HG03025 (cell line): ENCODE measurements around the gene FAM20B.
A peak's percentile ranks its signal among the peaks of the same experiment; 100 is the strongest.

Experiments used
- ATAC-seq: cut with Tn5 transposase; IDR thresholded peaks from one replicate; pipeline ENCODE4 v1.9.1; 2021; ENCODE audit warnings: mild to moderate bottlenecking, moderate library complexity; ENCODE audit not compliant: unreplicated experiment, low FRiP score

Gene FAM20B

DNA sequence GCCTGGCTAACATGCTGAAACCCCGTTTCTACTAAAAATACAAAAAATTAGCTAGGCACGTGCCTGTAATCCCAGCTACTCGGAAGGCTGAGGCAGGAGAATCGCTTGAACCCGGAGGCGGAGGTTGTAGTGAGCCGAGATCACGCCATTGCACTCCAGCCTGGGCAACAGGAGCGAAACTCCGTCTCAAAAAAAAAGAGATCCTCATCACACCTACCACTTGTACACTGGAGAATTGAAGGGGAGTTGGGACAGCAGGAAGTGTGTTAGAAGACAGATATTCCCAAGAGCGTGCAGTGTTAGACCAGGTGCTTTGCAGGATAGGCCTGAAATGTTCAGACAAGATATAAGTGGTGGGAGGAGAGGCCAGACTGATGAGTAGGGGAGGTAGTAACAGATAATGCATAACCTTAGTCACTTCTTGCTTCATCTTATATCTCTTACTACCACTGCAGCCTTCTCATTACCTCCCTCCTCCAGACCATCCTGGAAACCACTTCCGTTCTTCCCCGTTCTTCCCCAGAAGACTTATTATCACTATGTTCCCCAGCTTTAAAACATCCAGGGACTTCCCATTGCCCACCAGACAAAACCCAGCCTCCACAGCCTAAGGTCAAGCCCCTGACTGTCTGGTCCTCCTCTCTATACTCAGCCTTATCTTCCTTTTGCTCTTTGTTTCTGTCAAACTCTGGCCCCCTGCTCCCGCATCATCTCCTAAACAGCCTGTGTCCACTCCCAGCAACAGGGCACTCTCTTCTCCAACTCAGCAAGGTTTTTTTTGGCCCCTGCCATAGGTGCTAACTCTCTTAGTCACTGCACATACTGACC is 21.3 kb downstream of the FAM20B start:
- no peak for ATAC-seq

DNA sequence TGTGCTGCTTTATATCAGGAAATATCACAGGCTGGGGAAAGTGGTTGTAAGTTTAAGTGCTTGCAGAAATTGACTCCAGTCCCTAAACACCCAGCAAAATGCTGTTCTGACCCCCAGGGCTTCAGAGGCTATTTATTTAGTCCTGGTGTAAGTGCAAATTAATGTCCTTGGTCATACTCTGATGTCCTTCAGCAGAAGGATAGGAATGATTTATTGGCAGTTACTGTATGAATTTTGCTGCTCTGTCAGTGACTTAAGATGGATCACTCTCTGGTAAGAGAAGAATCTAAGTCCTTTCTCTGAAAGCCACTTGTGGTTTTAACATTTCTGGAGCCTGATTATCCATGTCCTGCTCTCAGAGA is 21.9 kb downstream of the FAM20B start:
- no peak for ATAC-seq

DNA sequence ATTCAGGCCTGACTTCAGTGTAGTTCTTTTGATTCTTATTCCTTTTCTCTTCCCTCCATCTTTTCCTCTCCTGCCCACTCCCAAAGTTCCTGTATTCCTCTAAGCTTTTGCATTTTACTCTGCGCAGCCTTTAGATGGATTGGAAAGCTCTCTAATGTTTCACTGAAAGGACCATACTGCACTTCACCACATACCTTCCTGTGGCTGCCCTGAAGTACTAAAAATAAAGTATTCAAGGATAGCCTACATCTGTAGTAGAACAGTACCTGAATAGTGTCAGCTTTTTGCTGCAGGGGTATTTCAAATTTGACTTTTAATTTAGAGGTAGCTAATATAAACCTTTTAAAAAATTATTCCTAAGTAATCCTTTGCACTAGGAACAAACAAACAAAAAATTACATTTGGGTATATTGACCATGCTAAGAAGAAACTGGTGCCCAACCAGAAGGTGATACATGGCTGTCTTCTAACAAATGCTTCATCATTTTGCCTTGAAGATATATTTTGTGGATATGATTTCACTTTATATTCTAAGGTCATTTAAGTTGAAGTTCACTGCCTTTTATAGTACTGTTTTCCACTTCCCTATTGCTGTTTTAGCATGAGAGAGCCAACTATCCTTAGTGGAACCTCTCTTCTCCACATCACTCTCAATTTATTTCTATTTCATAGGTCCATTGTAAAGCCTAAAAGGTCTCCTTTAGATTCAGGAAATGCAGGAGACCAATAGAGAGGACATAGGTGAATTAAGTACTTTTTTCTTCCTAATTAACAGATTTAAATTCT is 22.8 kb downstream of the FAM20B start:
- no peak for ATAC-seq

DNA sequence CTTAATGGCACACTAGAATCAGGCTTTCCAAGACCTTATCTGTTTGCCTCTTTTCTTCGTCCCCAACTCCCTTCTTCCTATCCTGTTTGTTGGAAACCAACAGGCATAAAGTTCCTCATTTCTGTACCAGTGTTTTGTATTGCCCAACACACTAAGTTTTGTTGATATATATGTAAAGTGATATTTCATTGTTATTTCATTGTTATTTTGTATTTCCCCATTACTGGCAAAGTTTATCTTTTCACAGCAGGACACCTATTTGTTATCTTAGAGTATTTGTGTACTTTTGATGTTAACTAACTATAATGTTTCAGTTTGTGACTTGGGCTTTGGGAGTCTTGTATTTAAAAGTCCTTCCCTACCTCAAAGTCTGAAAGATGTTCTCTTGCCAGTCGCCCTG is 27.1 kb downstream of the FAM20B start:
- no peak for ATAC-seq

DNA sequence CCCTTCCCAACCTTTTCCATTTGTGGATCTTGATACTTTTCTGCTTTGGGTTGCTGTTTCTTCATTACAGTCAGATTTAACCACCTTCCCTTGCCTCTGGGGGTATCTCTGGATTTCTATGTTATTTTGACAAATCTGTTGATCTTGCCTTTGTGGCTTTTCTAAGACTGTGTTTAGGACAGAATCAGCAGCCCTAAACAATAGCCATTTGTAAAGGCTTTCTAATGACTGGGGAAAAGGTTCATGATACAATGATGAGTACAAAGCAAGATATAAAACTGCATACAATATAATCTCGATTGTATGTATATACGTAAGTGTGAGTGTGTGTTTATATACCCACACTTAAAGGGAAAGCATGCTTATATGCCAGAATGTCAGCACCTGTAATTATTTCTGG is 27.8 kb downstream of the FAM20B start:
- no peak for ATAC-seq

DNA sequence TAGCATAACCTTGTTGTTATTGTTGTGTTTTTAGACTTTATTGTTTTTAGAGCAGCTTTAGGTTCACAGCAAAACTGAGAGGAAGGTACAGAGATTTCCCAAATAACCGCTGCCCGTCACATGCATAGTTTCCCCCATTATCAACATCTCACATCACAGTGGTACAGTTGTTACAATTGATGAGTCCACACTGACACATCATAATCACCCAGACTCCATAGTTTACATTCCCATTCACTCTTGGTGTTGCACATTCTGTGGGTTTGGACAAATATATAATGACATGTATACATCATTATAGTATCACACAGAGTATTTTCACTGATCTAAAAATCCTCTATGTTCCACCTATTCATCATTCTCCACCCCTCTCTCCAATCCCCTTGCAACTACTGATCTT is 30.2 kb downstream of the FAM20B start:
- ATAC-seq, result no peak

DNA sequence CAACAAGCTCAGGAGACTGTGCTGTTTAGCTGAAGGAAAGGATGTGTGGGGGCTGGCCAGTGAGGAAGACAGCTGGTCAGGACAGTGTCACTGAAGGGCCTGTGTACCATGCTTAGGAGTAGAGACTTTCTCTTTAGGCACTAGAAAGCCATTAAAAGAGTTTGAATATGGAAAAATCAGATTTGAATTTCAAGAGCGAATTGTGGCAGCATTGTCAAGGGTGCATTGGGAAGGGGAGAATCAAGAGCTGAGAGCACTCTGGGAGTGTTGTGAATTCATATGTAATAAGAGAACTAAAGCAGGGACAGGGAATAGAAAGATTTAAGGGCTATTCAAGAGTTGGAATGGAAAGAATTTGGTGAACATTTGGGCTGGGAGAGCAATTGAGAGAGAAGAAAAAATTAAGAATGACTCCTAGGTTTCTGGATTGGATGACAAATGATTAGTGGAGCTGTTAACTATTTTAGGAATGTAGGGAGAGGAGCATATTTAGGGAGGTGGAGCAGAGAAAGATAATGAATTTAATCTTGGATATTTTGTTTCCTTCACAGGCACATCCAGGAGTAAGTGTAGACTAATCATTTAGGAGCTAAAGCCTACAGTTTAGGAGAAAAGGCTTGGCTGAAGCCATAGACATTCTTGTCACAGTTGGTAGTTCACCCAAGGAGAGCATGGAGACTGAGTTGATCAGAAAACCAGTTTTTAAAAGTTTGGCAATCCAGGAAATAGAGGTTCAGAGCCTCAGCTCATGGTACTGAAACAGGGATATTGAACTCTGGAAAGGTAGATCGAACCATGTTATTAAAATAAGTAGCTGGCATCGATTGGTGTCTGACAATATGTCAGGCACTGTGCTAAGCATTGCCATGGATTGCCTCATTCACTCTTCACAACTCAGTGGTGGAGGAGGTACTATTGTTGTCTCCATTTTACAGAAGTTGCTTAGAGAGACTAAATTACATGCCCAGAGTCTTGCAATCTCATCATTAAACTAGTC is 33.1 kb downstream of the FAM20B start:
- no peak for ATAC-seq

DNA sequence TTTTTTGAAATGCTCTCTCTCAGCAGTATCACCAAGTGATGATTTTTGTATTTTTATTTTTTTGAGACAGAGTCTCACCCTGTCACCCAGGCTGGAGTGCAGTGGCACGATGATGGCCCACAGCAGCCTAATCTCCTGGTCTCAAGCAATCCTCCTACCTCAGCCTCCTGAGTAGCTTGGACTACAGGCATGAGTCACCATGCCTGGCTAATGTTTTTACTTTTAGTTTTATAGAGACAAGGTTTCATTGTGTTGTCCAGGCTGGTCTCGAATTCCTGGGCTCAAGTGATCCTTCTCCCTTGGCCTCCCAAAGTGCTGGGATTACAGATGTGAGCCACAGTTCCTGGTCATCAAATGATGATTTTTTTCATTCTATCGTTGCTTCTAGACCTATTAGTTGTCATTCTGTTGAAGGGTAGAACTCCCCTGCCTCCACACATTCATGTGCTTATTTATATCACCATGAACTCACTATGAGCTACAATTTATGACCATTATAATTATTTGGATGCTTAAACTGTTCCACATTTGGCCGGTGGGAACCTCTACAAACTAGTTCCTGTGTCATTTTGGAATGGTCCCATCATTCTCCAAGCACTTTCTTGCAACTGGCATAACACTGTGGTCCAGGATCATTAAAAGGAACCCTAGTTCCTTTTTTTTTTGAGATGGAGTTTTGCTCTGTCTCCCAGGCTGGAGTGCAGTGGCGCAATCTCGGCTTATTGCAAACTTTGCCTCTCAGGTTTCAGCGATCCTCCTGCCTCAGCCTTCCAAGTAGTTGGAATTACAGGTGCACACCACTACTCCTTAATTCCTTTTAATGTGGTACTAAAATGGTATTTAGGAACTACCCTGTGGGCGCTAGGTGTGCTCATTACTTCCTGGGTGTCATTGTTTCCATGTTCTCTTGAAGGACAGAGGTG is 35.9 kb downstream of the FAM20B start:
- no peak for ATAC-seq

DNA sequence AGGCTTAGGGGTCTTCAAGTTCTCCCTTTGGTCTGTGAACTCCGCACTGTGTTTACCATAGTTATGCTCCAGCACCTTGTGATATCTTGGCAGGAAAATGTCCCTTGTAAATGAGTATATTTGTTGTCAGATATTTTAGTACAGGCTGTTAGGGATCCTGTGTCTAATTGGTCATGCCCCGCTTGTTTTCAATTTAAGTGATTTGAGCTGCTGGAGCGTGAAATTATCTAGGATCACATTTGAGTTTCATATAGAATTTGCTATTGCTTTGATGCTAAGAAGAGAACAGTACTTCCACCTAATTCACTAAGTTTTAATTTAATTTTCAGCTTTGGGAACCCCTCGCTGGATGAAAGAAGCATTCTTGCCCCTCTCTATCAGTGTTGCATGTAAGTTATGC is 40.8 kb downstream of the FAM20B start:
- ATAC-seq, result no peak

DNA sequence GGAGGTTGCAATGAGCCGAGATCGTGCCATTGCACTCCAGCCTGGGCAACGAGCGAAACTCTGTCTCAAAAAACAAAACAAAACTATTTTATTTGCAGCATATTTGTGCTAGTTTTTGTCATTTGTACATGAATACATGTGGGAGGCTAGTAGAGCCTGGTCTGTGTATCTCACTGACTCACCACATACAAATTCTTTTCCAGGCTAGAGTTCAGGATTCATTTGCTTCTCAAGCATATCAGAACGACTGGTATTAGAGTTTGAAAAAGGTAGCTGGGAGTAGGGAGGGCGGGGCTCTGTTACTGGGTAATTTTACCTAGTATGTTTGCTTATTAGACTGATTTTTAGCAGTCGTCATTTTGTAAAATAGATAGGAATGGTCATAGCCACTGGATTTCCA is 51.7 kb downstream of the FAM20B start:
- ATAC-seq, result no peak

DNA sequence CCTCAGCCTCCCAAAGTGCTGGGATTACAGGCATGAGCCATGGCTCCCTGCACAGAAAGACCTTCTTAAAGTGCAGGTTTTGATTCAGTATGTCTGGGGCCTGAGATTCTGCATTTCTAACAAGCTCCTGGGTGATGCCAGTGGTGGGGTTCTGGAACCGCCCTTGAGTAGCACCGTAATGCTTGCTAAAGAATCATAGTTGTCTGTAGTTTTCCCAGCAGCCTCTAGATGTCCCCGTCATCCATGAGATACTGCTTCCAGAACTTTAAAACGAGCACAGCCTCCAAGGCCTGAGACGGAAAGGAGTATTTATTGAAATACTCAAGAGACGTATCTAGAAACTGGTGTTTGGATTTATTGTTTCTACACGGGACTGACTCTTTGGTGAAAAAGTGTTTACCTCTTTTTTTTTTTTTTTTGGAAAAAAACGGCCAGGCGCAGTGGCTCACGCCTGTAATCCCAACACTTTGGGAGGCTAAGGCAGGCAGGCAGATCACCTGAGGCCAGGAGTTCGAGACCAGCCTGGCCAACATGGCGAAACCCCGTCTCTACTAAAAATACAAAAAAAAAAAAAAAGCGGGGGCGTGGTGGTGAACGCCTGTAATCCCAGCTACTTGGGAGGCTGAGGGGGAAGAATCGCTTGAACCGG is 53.5 kb downstream of the FAM20B start:
- no peak for ATAC-seq

DNA sequence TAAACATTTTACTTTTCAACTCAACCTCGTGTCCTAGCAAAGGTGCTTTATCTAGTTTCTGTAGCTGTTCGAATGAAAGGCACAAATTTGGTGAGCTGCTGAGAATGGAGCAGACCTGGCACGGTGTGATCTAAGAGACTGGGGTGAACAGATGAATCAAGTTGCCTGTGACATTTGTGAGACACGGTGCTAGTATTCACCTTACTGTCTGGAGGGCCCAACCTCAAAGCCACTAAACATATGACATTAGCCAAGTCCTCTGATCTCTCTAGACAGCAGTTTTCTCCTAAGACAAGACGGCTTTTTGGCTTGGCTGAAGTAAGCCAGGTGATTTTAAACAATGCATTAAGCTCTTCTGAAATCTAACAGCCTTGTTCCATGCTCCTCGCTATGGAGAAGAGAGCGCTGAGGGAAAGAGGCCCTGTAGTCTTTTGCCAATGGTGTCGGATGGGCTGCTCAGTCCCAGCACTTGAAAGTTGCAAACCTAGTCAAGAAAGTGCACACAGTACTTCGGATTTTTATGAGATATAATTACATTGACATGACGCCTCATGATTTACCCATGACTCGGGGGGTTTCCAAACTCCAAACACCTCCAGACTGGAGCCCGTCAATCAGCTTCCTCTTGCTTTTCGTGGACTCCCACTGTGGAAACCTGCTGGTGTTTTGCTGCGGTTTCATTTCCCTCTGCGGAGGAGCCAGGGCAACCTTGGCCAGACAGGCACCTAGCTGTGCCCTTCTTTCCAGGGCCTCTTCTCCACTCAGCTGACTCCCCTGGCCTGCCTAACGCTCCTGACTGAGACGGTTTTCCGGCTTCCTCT is 55.4 kb downstream of the FAM20B start:
- ATAC-seq, result no peak

DNA sequence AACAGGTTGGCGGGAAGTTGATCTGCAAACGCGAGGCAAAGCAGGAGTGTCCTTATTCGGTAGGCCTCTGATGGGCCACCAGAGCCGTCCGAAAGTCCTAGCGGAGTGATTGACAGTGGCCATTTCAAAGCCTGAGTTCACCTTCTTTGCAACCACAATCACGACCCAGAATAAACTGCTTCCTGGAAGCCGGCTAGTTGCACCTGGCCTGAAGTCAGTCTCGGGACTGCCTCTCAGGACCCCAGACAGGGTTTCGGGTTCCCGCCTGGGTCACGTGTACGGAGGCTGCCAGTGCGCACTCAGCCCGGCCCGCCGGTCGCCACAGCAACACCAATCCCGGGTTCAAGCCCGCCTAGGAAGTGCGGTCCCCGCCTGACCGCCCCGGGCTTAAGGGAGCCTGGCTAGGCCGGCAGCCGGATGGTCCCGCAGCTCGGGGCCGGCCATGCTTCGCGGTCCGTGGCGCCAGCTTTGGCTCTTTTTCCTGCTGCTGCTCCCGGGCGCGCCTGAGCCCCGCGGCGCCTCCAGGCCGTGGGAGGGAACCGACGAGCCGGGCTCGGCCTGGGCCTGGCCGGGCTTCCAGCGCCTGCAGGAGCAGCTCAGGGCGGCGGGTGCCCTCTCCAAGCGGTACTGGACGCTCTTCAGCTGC is 56.1 kb downstream of the FAM20B start, which contains the start of gene TOR3A:
Gene TOR3A, plus strand, starts transcription at position 384 of the 646 bp plus-strand sequence. Its CDS starts 59 bp downstream, at position 443.
- ATAC-seq, result peak; percentile 91

DNA sequence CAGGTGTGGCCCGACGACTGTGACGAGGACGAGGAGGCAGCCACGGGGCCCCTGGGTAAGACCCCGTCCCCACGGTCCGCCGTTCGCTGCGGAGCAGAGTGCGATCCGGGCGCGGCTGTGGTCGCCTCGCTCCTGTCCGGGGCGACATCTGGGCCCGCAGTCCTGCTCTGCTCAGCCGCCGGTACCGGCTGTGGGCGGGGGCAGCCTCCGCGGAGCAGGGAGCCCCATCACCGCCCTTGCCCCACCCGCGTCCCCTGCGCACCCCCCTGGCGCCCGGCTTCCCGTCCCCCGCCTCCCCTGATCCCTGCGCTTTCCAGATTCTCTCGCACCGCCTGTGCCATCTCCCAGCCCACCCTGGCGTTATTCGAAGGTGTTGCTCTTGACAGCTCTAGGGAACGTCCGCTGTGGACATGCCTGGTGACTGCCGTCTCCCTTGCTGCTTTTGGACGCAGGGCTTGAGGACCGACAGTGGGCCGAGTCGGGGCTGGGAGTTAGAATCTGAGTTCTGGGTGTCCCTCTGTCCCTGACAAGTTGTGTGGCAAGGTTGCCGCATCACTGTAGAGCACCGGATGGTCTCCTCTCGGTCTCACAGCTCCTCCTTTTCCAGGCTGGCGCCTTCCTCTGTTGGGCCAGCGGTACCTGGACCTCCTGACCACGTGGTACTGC is 56.8 kb downstream of the FAM20B start:
- ATAC-seq, result peak; percentile 13

DNA sequence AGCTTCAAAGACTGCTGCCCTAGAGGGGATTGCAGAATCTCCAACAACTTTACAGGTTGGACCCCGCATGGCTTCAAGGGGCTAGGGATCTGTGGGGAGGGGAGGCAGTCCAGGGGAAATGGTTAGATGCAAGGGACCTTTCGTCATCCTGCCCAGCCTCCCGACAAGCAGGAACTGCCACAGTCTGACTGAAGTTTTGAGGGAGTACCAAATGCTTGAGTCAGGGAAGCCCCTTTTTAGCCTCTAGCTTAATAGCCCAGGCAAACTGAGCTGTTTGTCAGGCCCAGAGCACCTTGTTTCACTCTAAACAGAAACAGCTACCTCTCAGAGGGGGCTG is 57.3 kb downstream of the FAM20B start:
- no peak for ATAC-seq

DNA sequence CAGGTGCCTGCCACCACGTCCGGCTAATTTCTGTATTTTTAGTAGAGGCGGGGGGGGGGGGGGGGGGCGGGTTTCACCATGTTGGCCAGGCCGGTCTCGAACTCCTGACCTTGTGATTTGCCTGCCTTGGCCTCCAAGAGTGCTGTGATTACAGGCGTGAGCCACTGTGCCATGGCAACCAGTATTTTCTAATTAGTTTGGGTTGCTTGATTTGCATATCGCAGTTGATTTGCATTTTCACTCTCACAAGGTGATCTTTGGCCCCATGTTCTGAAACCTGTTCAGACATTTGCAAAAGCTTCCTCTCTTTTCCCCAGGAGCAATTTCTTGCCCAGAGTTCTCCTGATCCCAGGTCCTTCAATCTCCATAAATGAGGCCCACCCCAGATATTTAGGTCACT is 57.8 kb downstream of the FAM20B start:
- ATAC-seq, result no peak

DNA sequence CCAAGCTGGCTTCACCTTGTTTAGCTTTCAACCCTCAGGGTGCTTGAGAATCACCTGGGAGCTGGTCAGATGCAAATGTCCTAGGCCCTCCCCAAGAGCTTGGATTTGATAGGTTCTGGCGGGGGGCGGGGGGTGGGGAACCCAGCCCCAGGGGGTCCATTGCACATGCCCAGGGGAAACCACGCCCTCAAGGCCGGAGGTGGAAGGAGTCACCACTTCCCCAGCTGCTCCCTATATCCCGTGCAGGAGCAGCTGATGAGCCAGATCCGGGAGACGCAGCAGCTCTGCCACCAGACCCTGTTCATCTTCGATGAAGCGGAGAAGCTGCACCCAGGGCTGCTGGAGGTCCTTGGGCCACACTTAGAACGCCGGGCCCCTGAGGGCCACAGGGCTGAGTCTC is 62.0 kb downstream of the FAM20B start:
- ATAC-seq, result no peak
